ENCODE measurements around the gene MON2. TPM values are rescaled to one million over a fixed set of nuclear protein-coding genes. Genes with fewer than 3 reads are reported as not detected.
A peak's percentile ranks its signal among the peaks of the same experiment; 100 is the strongest.

The MON2 gene
- total RNA-seq, 2 donors from 2014 or later, result 48.6 to 66.3 TPM

DNA sequence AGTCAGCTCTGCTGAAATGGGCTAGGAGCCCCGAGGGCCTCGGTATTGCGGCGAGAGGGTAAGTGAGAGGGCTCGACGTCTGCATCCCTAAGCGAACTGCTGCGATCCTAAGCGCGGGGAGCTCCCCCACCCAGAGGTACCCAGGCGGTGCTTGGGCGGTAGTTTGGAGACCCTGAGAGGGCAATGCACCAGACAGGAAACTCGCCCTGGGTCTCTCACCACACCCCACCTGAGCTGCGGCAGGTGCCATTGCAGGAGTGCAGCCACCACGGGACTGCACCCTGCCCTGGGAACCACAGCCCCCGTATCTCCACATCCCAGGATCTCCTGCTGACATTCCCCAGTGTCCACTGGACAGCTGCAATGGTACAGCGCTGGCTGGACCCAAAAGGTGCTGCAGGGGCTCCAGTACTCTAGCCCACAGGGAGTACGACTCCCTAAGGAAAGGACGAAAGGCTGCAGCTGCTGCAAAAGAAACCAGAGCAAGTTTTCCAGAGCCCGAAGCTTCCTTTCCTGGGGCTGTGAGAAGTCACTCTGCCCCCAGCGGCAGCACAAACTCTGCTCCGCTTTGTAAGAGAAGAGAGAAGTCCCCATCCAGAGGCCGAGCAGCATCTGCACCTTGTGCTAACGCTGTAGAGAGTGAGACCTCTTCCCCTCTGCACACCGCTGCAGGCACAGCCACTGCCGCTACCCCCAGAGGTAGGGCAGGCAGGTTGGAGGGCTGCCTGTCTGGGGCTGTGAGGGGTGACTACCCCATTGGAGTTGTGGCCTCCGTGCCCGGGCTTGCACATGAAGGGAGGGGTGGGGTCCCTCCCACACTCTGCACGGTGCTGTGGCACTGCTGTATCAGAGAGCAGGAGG, 31.1 kb upstream of the MON2 start:
- H3K9me3 ChIP-seq, result no peaks in the 10 kb centered on the region
- WGBS, result under 1% methylated on average over 28 of the region's 29 CpGs
- no peaks in the 10 kb centered on the region for H3K36me3 ChIP-seq
- intact Hi-C loops (cut with DNase I), result loop anchor here (5.0 to 10.0 kb wide), 2 partner anchors 149 to 362 kb away; no protein-coding TSS in a partner anchor
- TF ChIP-seq POLR2A (IDR thresholded peaks at IDR 0.05), result no peak
- TF ChIP-seq, protein P1, sequence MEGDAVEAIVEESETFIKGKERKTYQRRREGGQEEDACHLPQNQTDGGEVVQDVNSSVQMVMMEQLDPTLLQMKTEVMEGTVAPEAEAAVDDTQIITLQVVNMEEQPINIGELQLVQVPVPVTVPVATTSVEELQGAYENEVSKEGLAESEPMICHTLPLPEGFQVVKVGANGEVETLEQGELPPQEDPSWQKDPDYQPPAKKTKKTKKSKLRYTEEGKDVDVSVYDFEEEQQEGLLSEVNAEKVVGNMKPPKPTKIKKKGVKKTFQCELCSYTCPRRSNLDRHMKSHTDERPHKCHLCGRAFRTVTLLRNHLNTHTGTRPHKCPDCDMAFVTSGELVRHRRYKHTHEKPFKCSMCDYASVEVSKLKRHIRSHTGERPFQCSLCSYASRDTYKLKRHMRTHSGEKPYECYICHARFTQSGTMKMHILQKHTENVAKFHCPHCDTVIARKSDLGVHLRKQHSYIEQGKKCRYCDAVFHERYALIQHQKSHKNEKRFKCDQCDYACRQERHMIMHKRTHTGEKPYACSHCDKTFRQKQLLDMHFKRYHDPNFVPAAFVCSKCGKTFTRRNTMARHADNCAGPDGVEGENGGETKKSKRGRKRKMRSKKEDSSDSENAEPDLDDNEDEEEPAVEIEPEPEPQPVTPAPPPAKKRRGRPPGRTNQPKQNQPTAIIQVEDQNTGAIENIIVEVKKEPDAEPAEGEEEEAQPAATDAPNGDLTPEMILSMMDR (IDR thresholded peaks at IDR 0.05), result peak in 2 of 4 experiments; percentile 32 to 38
- H3K27me3 ChIP-seq (replicated peaks; ENCODE audit: insufficient read depth), result no peaks in the 10 kb centered on the region
- peak overlapping the region; percentile 30 to 31 for H3K4me3 ChIP-seq
- H3K27ac ChIP-seq, result no peak overlapping the region
- DNase-seq (ENCODE audit: low spot score), result peak; percentile 49
- no peaks in the 10 kb centered on the region for H3K4me1 ChIP-seq (replicated peaks)

GRCh38 chr12:62436164-62436503, 30.5 kb upstream of the MON2 start:
- intact Hi-C loops (cut with DNase I), result loop anchor here (5.0 to 10.0 kb wide), 2 partner anchors 149 to 361 kb away; no protein-coding TSS in a partner anchor
- H3K4me3 ChIP-seq, result no peak overlapping the region
- DNase-seq (ENCODE audit: low spot score), result no peak

GRCh38 chr12:62438098-62438692, 28.4 kb upstream of the MON2 start:
- 9% methylated on average over 6 of the region's 6 CpGs for WGBS
- DNase-seq (ENCODE audit: low spot score), result peak; percentile 54

More at GRCh38 chr12:62436164-62436503, 30.5 kb upstream of the MON2 start:
- no peak overlapping the region for H3K27ac ChIP-seq
- no peaks in the 10 kb centered on the region for H3K36me3 ChIP-seq
- no peaks in the 10 kb centered on the region for H3K9me3 ChIP-seq
- H3K27me3 ChIP-seq (replicated peaks; ENCODE audit: insufficient read depth), result no peaks in the 10 kb centered on the region
- H3K4me1 ChIP-seq (replicated peaks), result no peaks in the 10 kb centered on the region
- WGBS, result 84% methylated on average over 12 of the region's 12 CpGs
- TF ChIP-seq POLR2A (IDR thresholded peaks at IDR 0.05) (no peak), POLR2AphosphoS5 (IDR thresholded peaks at IDR 0.05) (no peak)
- TF ChIP-seq, protein P1 (IDR thresholded peaks at IDR 0.05), result no peak

GRCh38 chr12:62446754-62447452, 19.7 kb upstream of the MON2 start:
- Histone ChIP-seq H3K4me3 (no peak overlapping the region), H3K27me3 (replicated peaks; ENCODE audit: insufficient read depth) (no peaks in the 10 kb centered on the region), H3K4me1 (replicated peaks) (no peaks in the 10 kb centered on the region), H3K9me3 (no peaks in the 10 kb centered on the region), H3K27ac (no peak overlapping the region), H3K36me3 (no peaks in the 10 kb centered on the region)
- DNase-seq (ENCODE audit: low spot score), result no peak
- TF ChIP-seq POLR2AphosphoS5 (IDR thresholded peaks at IDR 0.05) (no peak), POLR2A (IDR thresholded peaks at IDR 0.05) (no peak)
- TF ChIP-seq, protein P1 (IDR thresholded peaks at IDR 0.05), result no peak
- intact Hi-C loops (cut with DNase I), result no loop called here
- 12% methylated on average over 2 of the region's 2 CpGs for WGBS

More at GRCh38 chr12:62438098-62438692, 28.4 kb upstream of the MON2 start:
- H3K27ac ChIP-seq, result no peak overlapping the region
- intact Hi-C loops (cut with DNase I), result loop anchor here (5.0 to 10.0 kb wide), 2 partner anchors 147 to 359 kb away; no protein-coding TSS in a partner anchor
- TF ChIP-seq, protein P1 (IDR thresholded peaks at IDR 0.05), result peak; percentile 39 to 77 (median 66)
- TF ChIP-seq POLR2A (IDR thresholded peaks at IDR 0.05), result no peak
- TF ChIP-seq POLR2AphosphoS5 (IDR thresholded peaks at IDR 0.05), result peak; percentile 25
- no peaks in the 10 kb centered on the region for H3K4me1 ChIP-seq (replicated peaks)
- H3K36me3 ChIP-seq, result no peaks in the 10 kb centered on the region
- H3K4me3 ChIP-seq, result no peak overlapping the region
- no peaks in the 10 kb centered on the region for H3K27me3 ChIP-seq (replicated peaks; ENCODE audit: insufficient read depth)
- no peaks in the 10 kb centered on the region for H3K9me3 ChIP-seq
